Ovary (tissue), 3 donors: ENCODE data around the gene GSTO1.

Source experiments
- POLR2A ChIP-seq: fragments of 450-650 bp; IDR thresholded peaks from one replicate; pipeline ENCODE4 v1.6.1; 2017; ENCODE audit warnings: antibody characterized with exemption, mild to moderate bottlenecking, moderate library complexity
- TF ChIP-seq, protein P1 (sequence below), 3 donors: fragments of 450-650 bp in 2 of 3; fragments of 200-600 bp in 1 of 3; IDR thresholded peaks; one replicate each; pipeline versions ENCODE4 v1.5.1 to v1.8.0; 2016 to 2022; ENCODE audit warnings: antibody characterized with exemption in 3 of 3, mild to moderate bottlenecking in 1 of 3
- donor health status: DM: no; HTN: no; CAD: no.

DNA sequence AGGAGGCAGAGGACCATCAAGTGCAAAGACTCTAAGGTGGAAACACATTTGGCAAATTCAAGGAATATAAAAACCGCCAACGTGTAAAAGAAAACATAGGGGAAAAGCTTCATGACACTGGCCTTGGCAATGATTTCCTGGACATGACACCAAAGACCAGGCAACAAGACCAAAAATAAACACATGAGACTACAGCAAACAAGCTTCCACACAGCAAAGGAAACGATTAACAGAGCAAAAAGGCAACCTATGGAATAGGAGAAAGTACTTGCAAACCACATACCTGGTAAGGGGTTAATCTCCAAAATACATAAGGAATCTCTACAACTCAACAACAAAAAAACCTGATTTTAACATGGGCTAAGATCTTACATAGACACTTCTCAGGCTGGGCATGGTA lies 3.5 kb downstream of the GSTO1 start:
- TF ChIP-seq, protein P1, sequence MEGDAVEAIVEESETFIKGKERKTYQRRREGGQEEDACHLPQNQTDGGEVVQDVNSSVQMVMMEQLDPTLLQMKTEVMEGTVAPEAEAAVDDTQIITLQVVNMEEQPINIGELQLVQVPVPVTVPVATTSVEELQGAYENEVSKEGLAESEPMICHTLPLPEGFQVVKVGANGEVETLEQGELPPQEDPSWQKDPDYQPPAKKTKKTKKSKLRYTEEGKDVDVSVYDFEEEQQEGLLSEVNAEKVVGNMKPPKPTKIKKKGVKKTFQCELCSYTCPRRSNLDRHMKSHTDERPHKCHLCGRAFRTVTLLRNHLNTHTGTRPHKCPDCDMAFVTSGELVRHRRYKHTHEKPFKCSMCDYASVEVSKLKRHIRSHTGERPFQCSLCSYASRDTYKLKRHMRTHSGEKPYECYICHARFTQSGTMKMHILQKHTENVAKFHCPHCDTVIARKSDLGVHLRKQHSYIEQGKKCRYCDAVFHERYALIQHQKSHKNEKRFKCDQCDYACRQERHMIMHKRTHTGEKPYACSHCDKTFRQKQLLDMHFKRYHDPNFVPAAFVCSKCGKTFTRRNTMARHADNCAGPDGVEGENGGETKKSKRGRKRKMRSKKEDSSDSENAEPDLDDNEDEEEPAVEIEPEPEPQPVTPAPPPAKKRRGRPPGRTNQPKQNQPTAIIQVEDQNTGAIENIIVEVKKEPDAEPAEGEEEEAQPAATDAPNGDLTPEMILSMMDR (IDR thresholded peaks at IDR 0.05), result no peak
- TF ChIP-seq POLR2A, result no peak
